PC-9 (cell line): ENCODE data around the gene TRIP13.

Source experiments
- CTCF ChIP-seq: fragments of 200-600 bp; sonication (generic); conservative IDR thresholded peaks from 2 replicates; pipeline ENCODE4 v1.6.1; 2017; ENCODE audit warnings: mixed run types, antibody characterized with exemption, mild to moderate bottlenecking, moderate library complexity
- EZH2 ChIP-seq: fragments of 200-600 bp; sonication (generic); IDR thresholded peaks from 2 replicates; pipeline ENCODE4 v1.8.0; 2017; ENCODE audit warnings: antibody characterized with exemption, low read depth

GRCh38 chr5:926417-927171 is 33.9 kb downstream of the TRIP13 start:
- no peak for TF ChIP-seq CTCF
- TF ChIP-seq EZH2 = no peak
